ENCODE data around the gene MYH9.

MYH9 gene

DNA sequence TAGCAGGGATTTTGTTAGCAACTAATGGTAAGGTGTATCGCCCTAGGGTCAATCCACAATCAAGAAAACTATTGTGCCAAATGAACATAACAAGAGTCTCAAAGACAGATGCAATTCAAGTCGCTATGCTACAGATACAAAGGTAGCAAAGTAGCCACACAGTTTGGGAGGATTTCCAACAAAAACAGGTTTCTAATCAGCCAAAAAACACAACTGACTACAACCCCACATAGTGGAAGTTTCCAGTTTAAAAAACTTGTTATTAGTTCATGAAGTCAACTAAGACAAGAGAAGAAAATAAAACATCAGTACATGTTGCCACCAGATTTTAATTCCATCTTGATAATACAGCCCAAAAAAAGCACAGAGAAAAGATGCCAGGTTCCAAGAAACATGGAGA is 38.0 kb downstream of the MYH9 start:
- no peak for DNase-seq (ENCODE audit: low read depth in 3 of 3)

- DNase-seq (ENCODE audit: low read depth in 3 of 3), result no peak
Observed at GRCh38 chr22:36348760-36349159, 39.0 kb downstream of the MYH9 start.

GRCh38 chr22:36347094-36347493 is 40.7 kb downstream of the MYH9 start:
- no peak for DNase-seq (ENCODE audit: low read depth in 3 of 3)

GRCh38 chr22:36344106-36344827 is 43.5 kb downstream of the MYH9 start:
- DNase-seq (ENCODE audit: low read depth in 3 of 3), result peak in 1 of 3 experiments; percentile 59

GRCh38 chr22:36343720-36344105 is 44.1 kb downstream of the MYH9 start:
- DNase-seq (ENCODE audit: low read depth in 3 of 3), result no peak

DNA sequence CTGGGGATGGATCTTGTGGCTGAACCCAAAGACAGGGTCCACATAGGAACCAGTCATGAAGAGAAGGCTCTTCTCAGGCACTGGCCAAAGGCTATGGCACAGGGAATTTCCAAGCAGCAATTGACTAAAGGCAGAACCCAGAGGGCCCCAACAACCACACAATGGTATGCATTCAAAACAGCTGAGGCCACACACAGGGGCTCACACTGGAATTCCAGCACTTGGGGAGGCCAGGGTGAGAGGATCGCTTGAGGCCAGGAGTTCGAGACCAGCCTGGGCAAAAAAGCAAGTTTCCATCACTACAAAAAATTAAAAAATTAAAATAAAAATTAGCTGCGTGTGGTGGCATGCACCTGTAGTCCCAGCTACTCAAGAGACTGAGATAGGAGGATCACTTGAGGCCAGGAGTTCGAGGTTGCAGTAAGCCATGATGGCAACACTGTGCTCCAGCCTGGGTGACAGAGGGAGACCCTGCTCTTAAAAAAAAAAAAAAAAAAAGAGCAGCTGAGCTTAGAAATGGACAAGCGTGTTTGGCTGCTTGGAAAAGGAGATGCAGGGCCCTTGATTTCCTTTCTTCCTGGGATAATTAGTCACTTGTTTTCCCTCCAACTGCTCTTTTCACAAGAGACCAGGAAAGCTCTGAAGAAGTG is 44.6 kb downstream of the MYH9 start:
- no peak for DNase-seq (ENCODE audit: low read depth in 3 of 3)

DNA sequence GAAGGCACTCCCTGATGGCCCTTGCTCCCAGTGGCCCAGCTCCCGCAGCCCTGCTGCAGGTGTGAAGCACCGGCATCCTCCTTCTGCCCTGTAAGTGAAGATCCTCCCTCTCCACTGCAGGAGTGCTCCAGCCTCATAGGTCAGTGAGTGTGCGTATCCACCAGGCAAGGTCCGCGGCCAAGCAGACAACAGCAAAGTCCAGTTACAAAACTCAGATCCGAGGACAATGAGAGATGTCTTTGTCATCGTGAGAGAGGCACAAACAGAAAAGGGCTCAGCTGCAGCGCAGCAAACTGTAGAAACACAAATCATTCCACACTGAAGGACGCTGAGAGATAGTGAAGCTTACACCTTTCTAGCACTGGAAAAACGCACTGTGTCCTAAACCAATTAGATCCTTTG is 46.1 kb downstream of the MYH9 start:
- DNase-seq (ENCODE audit: low read depth in 3 of 3), result no peak

- no peak for DNase-seq (ENCODE audit: low read depth in 3 of 3)
Observed at GRCh38 chr22:36340621-36341020, 47.1 kb downstream of the MYH9 start.

DNA sequence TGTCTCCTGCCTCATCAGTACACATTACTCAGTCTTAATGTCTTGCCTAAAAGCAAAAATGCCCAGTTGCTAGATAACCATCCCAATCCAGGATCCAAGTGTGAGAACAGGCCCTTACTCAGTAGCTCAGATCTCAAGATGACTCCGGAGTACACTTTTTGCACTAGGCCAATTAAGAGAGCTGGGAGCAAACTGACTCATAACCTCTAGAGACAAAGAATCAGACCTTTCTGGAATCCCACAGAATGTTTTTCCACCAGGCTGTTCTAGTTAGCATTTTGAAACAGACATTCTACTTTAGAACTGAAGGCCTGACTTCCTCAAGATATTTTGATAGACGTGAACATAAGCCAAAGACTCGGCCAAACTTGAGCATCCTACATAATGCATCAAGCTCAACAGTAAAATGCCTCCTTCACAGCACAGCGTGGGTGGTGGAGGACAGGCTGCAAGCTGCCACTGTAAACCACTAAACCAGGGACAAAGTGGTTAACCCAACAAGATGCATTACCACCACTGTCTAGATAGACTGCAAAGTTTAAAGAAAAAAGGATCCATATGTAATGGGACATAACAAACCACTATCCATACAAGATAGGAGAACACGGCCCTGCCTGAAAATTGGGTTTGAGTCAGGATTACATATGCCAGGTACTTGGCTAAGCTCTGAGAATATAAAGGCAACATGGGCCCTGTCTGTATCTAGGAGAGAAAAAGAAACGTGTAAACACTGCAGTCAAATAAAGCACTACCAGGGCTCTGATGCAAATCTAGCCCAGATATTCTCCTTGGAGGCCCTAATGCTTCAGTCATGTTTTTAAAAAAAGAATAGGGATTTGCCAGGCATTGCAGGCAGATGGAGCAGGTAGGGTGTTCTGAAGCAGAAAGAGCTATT is 48.3 kb downstream of the MYH9 start:
- DNase-seq (ENCODE audit: low read depth in 3 of 3), result no peak

GRCh38 chr22:36337365-36338130 is 50.2 kb downstream of the MYH9 start:
- DNase-seq (ENCODE audit: low read depth in 3 of 3), result no peak

GRCh38 chr22:36336246-36337182 is 51.3 kb downstream of the MYH9 start:
- no peak for DNase-seq (ENCODE audit: low read depth in 3 of 3)

- DNase-seq (ENCODE audit: low read depth in 3 of 3), result no peak
Observed at GRCh38 chr22:36335621-36336020, 52.1 kb downstream of the MYH9 start.

DNA sequence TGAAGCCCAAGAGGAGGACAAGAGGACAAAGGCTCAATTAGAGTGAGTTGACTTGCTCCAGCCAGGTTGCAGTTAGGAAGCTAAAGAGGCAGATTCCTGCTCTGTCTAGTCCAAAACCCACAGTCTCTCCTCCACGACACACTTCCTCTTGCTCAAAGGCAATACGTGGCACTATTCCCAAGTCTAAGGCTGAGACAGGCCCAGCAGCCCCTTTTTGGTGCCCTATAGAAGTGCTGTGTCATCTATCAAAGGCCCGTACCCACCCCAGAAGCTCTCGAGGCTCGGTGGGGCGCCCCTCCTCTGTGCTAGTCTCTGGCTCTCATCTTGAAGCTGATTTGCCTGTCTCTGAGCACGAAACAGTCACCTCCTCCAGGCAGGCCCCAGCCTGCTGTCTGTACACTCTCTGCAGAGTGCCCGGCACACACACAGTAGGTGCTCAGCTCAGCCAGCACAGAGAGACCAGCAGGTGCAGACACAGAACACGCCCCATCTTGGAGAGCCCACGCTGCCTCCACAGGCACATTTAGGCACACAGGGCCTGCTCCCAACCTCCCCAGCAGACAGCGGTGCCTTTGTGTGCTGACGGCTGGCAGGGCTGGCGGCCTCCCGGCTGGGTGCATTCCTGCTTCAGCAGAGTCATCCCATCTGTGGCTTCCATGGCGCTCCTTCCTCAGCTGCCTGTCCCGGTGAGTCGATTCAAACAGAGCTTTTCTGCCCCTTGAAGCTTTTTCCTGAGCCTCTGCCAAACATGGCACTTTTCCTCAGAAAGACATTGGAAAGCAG is 52.8 kb downstream of the MYH9 start:
- no peak for DNase-seq (ENCODE audit: low read depth in 3 of 3)

GRCh38 chr22:36334081-36334820 is 53.5 kb downstream of the MYH9 start:
- DNase-seq (ENCODE audit: low read depth in 3 of 3), result no peak

GRCh38 chr22:36333644-36334043 is 54.1 kb downstream of the MYH9 start:
- no peak for DNase-seq (ENCODE audit: low read depth in 3 of 3)

DNA sequence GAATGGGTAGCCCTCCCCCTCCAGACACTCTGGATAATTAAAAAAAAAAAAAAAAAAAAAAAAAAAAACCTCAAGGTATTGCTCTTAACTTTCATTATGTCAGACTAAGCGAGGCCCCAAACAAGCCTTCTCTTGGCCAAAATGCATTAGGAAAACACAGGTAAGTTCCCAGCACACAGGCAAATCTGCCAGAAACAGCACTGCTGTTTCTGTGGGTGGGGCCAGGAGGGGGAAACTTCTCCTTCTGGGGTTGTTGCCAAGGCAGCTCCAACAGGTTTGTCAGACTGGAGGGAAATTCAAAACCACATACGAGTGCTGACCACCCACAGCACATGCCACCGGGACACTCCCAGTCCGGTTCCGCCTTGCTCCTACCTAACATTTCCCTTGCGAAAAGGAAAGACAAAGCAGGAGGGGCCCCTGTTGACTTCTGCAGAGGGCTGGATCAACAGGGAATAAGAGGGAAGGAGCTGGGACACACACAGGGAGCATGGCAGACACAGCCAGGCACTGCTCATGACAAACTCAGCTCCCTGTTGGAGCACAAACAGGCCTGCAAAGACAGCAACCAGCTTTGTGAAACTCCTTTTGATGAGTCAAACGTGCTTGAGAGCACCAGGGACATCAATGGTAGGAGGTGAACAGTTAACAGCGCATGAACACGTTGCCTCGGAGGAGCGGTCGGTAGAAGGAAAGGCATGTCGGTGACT is 55.0 kb downstream of the MYH9 start:
- peak; percentile 30 to 49 (median 48) for DNase-seq (ENCODE audit: low read depth in 3 of 3)

DNA sequence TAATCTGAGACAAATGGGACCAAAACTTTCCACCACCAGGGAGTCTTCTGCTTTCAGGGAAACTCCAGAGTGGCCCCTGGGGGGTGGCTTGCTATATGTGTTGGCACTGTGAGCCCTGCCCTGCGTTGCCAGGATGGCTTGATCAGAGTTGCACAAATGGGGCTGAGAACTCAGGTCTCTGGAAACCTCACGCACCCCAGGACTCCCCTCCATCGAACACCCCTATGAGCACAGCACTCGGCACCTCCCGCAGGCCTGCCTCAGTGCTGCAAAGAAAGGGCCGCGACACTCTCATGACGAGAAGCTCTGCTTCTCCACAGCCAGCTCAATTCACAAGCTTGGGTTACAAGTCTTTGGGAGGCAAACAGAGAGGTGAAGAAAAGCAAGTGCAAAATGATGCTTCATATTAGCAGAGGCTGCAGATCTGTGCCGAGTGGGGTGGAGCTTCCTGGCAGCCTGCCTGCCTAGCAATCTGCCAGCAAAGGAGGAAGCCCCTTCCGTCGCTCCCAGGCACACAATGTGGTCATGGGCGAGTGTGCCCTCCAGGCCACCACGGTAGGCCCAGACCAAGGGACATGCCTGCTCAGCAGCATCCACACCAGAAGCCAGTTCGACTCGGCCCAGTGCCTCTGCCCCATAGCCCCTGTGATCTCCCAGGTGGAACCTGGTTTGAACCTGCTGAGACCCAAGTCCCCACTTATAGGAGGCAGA is 55.7 kb downstream of the MYH9 start:
- DNase-seq (ENCODE audit: low read depth in 3 of 3), result no peak
